Measurements from ENCODE around the gene C11orf52.

Gene C11orf52

GRCh38 chr11:111942829-111943228, 24.1 kb downstream of the C11orf52 start:
- DNase-seq (ENCODE audit: extremely low read depth, insufficient read length) = no peak
- no peak for TF ChIP-seq CTCF (IDR thresholded peaks at IDR 0.05; ENCODE audit: insufficient read depth, low read length, poor library complexity, severe bottlenecking)
- no peaks in the 10 kb centered on the region for H3K36me3 ChIP-seq (ENCODE audit: control insufficient read depth, insufficient read depth, low read length)
- H3K4me3 ChIP-seq (replicated peaks; ENCODE audit: low read depth, low read length) = no peak overlapping the region
- H3K27me3 ChIP-seq (replicated peaks; ENCODE audit: control insufficient read depth, insufficient read depth, low read length) = no peaks in the 10 kb centered on the region

- no peak for TF ChIP-seq CTCF (IDR thresholded peaks at IDR 0.05; ENCODE audit: insufficient read depth, low read length, poor library complexity, severe bottlenecking)
- Histone ChIP-seq H3K4me3 (replicated peaks; ENCODE audit: low read depth, low read length) (no peak overlapping the region), H3K36me3 (ENCODE audit: control insufficient read depth, insufficient read depth, low read length) (no peaks in the 10 kb centered on the region), H3K27me3 (replicated peaks; ENCODE audit: control insufficient read depth, insufficient read depth, low read length) (no peaks in the 10 kb centered on the region)
- DNase-seq (ENCODE audit: extremely low read depth, insufficient read length) = no peak
Measured at GRCh38 chr11:111944139-111944538, 25.4 kb downstream of the C11orf52 start.

DNA sequence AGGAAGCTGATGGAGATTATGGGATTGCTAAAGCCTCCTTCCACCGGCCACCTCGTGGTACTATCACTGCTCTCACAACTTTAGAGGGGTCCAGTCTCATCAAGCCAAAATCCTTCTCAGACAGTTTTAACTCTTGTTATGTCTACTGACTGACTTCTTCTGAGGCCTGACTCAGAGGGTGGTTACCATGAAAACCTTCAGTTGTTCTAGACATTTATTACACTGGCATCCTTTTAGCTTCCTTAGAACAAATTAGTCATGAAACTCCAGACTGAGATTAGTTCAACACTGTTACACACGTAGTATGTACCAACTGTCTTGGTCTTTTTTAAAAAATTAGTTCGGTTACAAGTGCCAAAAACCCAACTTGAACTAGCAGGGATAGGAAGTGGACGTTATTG, 25.9 kb downstream of the C11orf52 start:
- Histone ChIP-seq H3K4me3 (replicated peaks; ENCODE audit: low read depth, low read length) (no peak overlapping the region), H3K27me3 (replicated peaks; ENCODE audit: control insufficient read depth, insufficient read depth, low read length) (no peaks in the 10 kb centered on the region), H3K36me3 (ENCODE audit: control insufficient read depth, insufficient read depth, low read length) (no peaks in the 10 kb centered on the region)
- TF ChIP-seq CTCF (IDR thresholded peaks at IDR 0.05; ENCODE audit: insufficient read depth, low read length, poor library complexity, severe bottlenecking) = no peak
- DNase-seq (ENCODE audit: extremely low read depth, insufficient read length) = no peak

DNA sequence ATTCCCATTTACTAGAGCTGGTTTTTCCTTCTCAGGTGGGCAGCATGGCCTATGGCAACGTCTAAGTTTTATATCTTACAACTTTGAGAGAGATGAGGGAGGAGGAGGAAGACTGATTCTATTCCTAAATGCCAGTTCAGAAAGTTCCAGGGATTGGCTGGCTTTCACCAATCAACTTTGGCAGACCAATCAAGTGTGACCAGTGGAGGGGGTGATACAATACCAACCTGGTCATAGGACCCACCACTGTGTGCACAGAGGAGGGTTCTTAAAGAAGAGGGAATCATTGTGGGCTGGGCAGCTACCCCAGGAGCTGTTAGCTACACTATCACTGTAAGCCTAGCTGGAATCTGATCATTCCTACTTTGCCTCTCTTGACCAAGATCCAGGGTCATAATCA, 26.5 kb downstream of the C11orf52 start:
- Histone ChIP-seq H3K4me3 (replicated peaks; ENCODE audit: low read depth, low read length) (no peak overlapping the region), H3K27me3 (replicated peaks; ENCODE audit: control insufficient read depth, insufficient read depth, low read length) (no peaks in the 10 kb centered on the region), H3K36me3 (ENCODE audit: control insufficient read depth, insufficient read depth, low read length) (no peaks in the 10 kb centered on the region)
- no peak for TF ChIP-seq CTCF (IDR thresholded peaks at IDR 0.05; ENCODE audit: insufficient read depth, low read length, poor library complexity, severe bottlenecking)
- DNase-seq (ENCODE audit: extremely low read depth, insufficient read length) = no peak

DNA sequence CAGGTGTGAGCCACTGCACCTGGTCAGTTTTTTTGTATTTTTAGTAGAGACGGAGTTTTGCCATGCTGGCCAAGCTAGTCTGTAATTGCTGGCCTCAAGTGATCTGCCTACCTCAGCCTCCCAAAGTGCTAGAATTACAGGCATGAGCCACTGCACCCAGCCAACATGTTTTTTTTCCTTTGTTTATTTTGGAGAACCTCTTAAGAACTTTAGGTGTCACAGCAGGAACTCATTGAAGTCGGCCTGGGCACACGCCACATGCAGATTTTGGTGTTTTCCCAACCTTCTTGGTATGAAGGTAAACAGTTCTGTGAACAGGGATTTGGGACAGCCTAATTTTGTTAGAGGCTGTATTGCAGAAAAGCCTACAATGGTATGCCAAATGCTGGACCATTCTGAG, 27.8 kb downstream of the C11orf52 start:
- no peak for DNase-seq (ENCODE audit: extremely low read depth, insufficient read length)

More for the DNA sequence above, 27.8 kb downstream of the C11orf52 start:
- Histone ChIP-seq H3K4me3 (replicated peaks; ENCODE audit: low read depth, low read length) (no peak overlapping the region), H3K27me3 (replicated peaks; ENCODE audit: control insufficient read depth, insufficient read depth, low read length) (no peaks in the 10 kb centered on the region), H3K36me3 (ENCODE audit: control insufficient read depth, insufficient read depth, low read length) (no peaks in the 10 kb centered on the region)
- no peak for TF ChIP-seq CTCF (IDR thresholded peaks at IDR 0.05; ENCODE audit: insufficient read depth, low read length, poor library complexity, severe bottlenecking)
